Naive thymus-derived CD4-positive, alpha-beta T cell (primary cell): ENCODE data around the gene EXOC6. TPM values are rescaled to one million over a fixed set of nuclear protein-coding genes. Genes with fewer than 3 reads are reported as not detected.
"Not testable (repeated sequence)": the region's sequence is repeated elsewhere in the genome, so short reads cannot be mapped to it uniquely, and the experiment has no call there.

Source experiments
- ATAC-seq: fragments of 150-1000 bp; cut with Tn5 transposase; 2 replicates; pipeline ENCODE4 v1.10.0; 2021; ENCODE audit warnings: mild to moderate bottlenecking, moderate library complexity
- CTCF ChIA-PET: fragments of 350-600 bp; sonication (Branson Sonifier 250); formaldehyde crosslinking; loops from one replicate; lab custom pipeline; 2021; ENCODE audit warnings: antibody characterized with exemption; lab: Charles Lee
- POLR2A ChIA-PET: fragments of 350-600 bp; sonication (Branson Sonifier 250); formaldehyde crosslinking; loops from one replicate; lab custom pipeline; 2021; ENCODE audit warnings: antibody characterized with exemption, inconsistent platforms; lab: Charles Lee
- DNase-seq, 9 donors: peaks; one replicate each; pipeline versions ENCODE4 v3.0.0 to v3.0.0-alpha.2; 2020 to 2022; ENCODE audit warnings: mixed read lengths in 1 of 9
- H3K27ac ChIP-seq: one replicate; pipeline ENCODE4 v1.7.0; 2013; ENCODE audit warnings: mild to moderate bottlenecking, low read depth, low read length, moderate library complexity
- H3K27me3 ChIP-seq, 2 donors: one replicate each; pipeline ENCODE4 v1.7.0; 2013; ENCODE audit warnings: low read length in 2 of 2, mild to moderate bottlenecking in 2 of 2, moderate library complexity in 2 of 2; ENCODE audit not compliant: control insufficient read depth in 2 of 2, insufficient read depth in 2 of 2
- H3K36me3 ChIP-seq, 3 experiments: 1 replicate in 2 of 3; 2 replicates in 1 of 3; pipeline ENCODE4 v1.7.0; 2013; ENCODE audit warnings: low read length in 3 of 3, mild to moderate bottlenecking in 3 of 3, moderate library complexity in 1 of 3; ENCODE audit not compliant: insufficient read depth in 3 of 3, control insufficient read depth in 2 of 3
- H3K4me1 ChIP-seq, 2 donors: one replicate each; pipeline ENCODE4 v1.7.0; 2013; ENCODE audit warnings: low read length in 2 of 2, mild to moderate bottlenecking in 2 of 2, moderate library complexity in 1 of 2; ENCODE audit not compliant: control insufficient read depth in 2 of 2, insufficient read depth in 2 of 2
- H3K4me3 ChIP-seq: 2 replicates; pipeline ENCODE4 v1.7.0; 2013; ENCODE audit warnings: mild to moderate bottlenecking, low read length
- H3K9me3 ChIP-seq, 3 experiments: 1 replicate in 2 of 3; 2 replicates in 1 of 3; pipeline ENCODE4 v1.7.0; 2013; ENCODE audit warnings: low read length in 3 of 3; ENCODE audit not compliant: control insufficient read depth in 2 of 3
- H3K27ac Mint-ChIP-seq, 9 donors: one replicate each; pipeline ENCODE4 v1.8.0; 2020 to 2022; ENCODE audit warnings: mixed read lengths in 9 of 9, mild to moderate bottlenecking in 8 of 9, moderate library complexity in 5 of 9, inconsistent platforms in 2 of 9
- H3K27me3 Mint-ChIP-seq, 5 donors: one replicate each; pipeline ENCODE4 v1.8.0; 2021 to 2022; ENCODE audit warnings: mixed read lengths in 5 of 5, mild to moderate bottlenecking in 1 of 5
- H3K36me3 Mint-ChIP-seq, 5 donors: one replicate each; pipeline ENCODE4 v1.8.0; 2020 to 2022; ENCODE audit warnings: mixed read lengths in 5 of 5, mild to moderate bottlenecking in 3 of 5, inconsistent platforms in 1 of 5
- H3K4me1 Mint-ChIP-seq, 7 donors: one replicate each; pipeline ENCODE4 v1.8.0; 2020 to 2022; ENCODE audit warnings: mixed read lengths in 7 of 7, mild to moderate bottlenecking in 3 of 7, inconsistent platforms in 1 of 7
- H3K4me3 Mint-ChIP-seq, 10 donors: one replicate each; pipeline ENCODE4 v1.8.0; 2020 to 2022; ENCODE audit warnings: mild to moderate bottlenecking in 10 of 10, mixed read lengths in 10 of 10, moderate library complexity in 6 of 10, inconsistent platforms in 2 of 10
- H3K9me3 Mint-ChIP-seq, 11 donors: one replicate each; pipeline ENCODE4 v1.8.0; 2020 to 2022; ENCODE audit warnings: mixed read lengths in 11 of 11, mild to moderate bottlenecking in 4 of 11, inconsistent platforms in 1 of 11, moderate library complexity in 1 of 11
- intact Hi-C, 2 donors: fragments of 100-400 bp; cut with micrococcal nuclease; formaldehyde crosslinking; loops; one replicate each; pipeline ENCODE4 v1.15.1; 2023
- polyA plus RNA-seq, 2 donors: library from polyadenylated mRNA; unstranded; fragments of 300-500 nt; fragmentation: Illumina TruSeq; gene quantifications; one replicate each; pipeline ENCODE4 v1.2.3, GENCODE V29; 2021
- total RNA-seq, 6 experiments: library from RNA in 5 of 6; stranded (reverse) in 5 of 6; gene quantifications; 1 replicate in 5 of 6; 2 replicates in 1 of 6; pipeline ENCODE4 v1.2.3 and lab custom pipeline; 2021 to 2026

Gene EXOC6
- total and polyA plus RNA-seq, 7 experiments from 2014 or later = 5.8 to 12.1 (median 9.8) TPM

- ChIA-PET POLR2A (no interaction called here), CTCF (no interaction called here)
- peaks cover 0 to 5% (median 0%) of the 10 kb centered on the region in 7 donors for H3K4me1 Mint-ChIP-seq
- Histone ChIP-seq H3K27ac (no peak overlapping the region), H3K27me3 (no peaks in the 10 kb centered on the region), H3K4me3 (no peak overlapping the region), H3K4me1 (no peaks in the 10 kb centered on the region), H3K9me3 (no peaks in the 10 kb centered on the region), H3K36me3 (no peaks in the 10 kb centered on the region)
- peaks cover 0 to 3% (median 0%) of the 10 kb centered on the region in 5 donors for H3K27me3 Mint-ChIP-seq
- H3K27ac Mint-ChIP-seq = no peak overlapping the region
- no peaks in the 10 kb centered on the region for H3K36me3 Mint-ChIP-seq
- no peak overlapping the region for H3K4me3 Mint-ChIP-seq
- no peak for ATAC-seq
- peaks cover 0 to 4% (median 0%) of the 10 kb centered on the region in 11 donors for H3K9me3 Mint-ChIP-seq
- intact Hi-C loops = no loop called here
- DNase-seq = no peak
Measured at GRCh38 chr10:93096901-93097300, 248.6 kb downstream of the EXOC6 start.

GRCh38 chr10:93097386-93097785 is 249.1 kb downstream of the EXOC6 start:
- Mint-ChIP-seq H3K4me1 (peaks cover 0 to 5% (median 0%) of the 10 kb centered on the region in 7 donors), H3K27ac (no peak overlapping the region), H3K9me3 (peaks cover 0 to 4% (median 0%) of the 10 kb centered on the region in 11 donors), H3K27me3 (peaks cover 0 to 3% (median 0%) of the 10 kb centered on the region in 5 donors), H3K36me3 (no peaks in the 10 kb centered on the region), H3K4me3 (no peak overlapping the region)
- DNase-seq (no peak), ATAC-seq (no peak)
- H3K36me3 ChIP-seq = no peaks in the 10 kb centered on the region
- H3K4me1 ChIP-seq = no peaks in the 10 kb centered on the region
- H3K27ac ChIP-seq = no peak overlapping the region
- intact Hi-C loops = no loop called here
- H3K9me3 ChIP-seq = no peaks in the 10 kb centered on the region
- CTCF ChIA-PET = no interaction called here
- H3K27me3 ChIP-seq = no peaks in the 10 kb centered on the region
- no peak overlapping the region for H3K4me3 ChIP-seq
- POLR2A ChIA-PET = no interaction called here

GRCh38 chr10:93098816-93099215 is 250.5 kb downstream of the EXOC6 start:
- Mint-ChIP-seq H3K27ac (no peak overlapping the region), H3K9me3 (peaks cover 0 to 10% (median 1%) of the 10 kb centered on the region in 11 donors), H3K4me3 (no peak overlapping the region), H3K36me3 (peaks cover 0 to 4% (median 0%) of the 10 kb centered on the region in 5 donors), H3K27me3 (peaks cover 0 to 8% (median 2%) of the 10 kb centered on the region in 5 donors), H3K4me1 (peaks cover 0 to 3% (median 0%) of the 10 kb centered on the region in 7 donors)
- no peaks in the 10 kb centered on the region for H3K4me1 ChIP-seq
- POLR2A ChIA-PET = no interaction called here
- H3K9me3 ChIP-seq = no peaks in the 10 kb centered on the region
- H3K27ac ChIP-seq = no peak overlapping the region
- ATAC-seq (no peak), DNase-seq (no peak)
- CTCF ChIA-PET = no interaction called here
- H3K36me3 ChIP-seq = no peaks in the 10 kb centered on the region
- no peaks in the 10 kb centered on the region for H3K27me3 ChIP-seq
- no peak overlapping the region for H3K4me3 ChIP-seq
- intact Hi-C loops = no loop called here

GRCh38 chr10:93099670-93100069 is 251.3 kb downstream of the EXOC6 start:
- H3K4me3 ChIP-seq = no peak overlapping the region
- intact Hi-C loops = no loop called here
- ChIA-PET POLR2A (no interaction called here), CTCF (no interaction called here)
- DNase-seq (no peak), ATAC-seq (no peak)
- H3K4me1 ChIP-seq = no peaks in the 10 kb centered on the region
- no peaks in the 10 kb centered on the region for H3K27me3 ChIP-seq
- no peaks in the 10 kb centered on the region for H3K9me3 ChIP-seq
- H3K36me3 ChIP-seq = no peaks in the 10 kb centered on the region
- peaks cover 0 to 18% (median 5%) of the 10 kb centered on the region in 11 donors for H3K9me3 Mint-ChIP-seq
- H3K27ac ChIP-seq = no peak overlapping the region
- no peaks in the 10 kb centered on the region for H3K4me1 Mint-ChIP-seq
- peaks cover 0 to 6% (median 0%) of the 10 kb centered on the region in 5 donors for H3K36me3 Mint-ChIP-seq
- no peak overlapping the region for H3K4me3 Mint-ChIP-seq
- H3K27ac Mint-ChIP-seq = no peak overlapping the region
- H3K27me3 Mint-ChIP-seq = peaks cover 0 to 11% (median 4%) of the 10 kb centered on the region in 5 donors

GRCh38 chr10:93101148-93101547 is 252.8 kb downstream of the EXOC6 start:
- ATAC-seq, H3K27ac ChIP-seq, intact Hi-C loops, H3K4me1 ChIP-seq, H3K27ac Mint-ChIP-seq, H3K4me3 Mint-ChIP-seq, H3K4me3 ChIP-seq, H3K36me3 Mint-ChIP-seq, CTCF ChIA-PET, H3K4me1 Mint-ChIP-seq, DNase-seq, H3K9me3 ChIP-seq, H3K27me3 ChIP-seq, POLR2A ChIA-PET, H3K36me3 ChIP-seq: not testable (repeated sequence)
- peaks cover 0 to 20% (median 5%) of the 10 kb centered on the region in 11 donors for H3K9me3 Mint-ChIP-seq
- peaks cover 0 to 11% (median 4%) of the 10 kb centered on the region in 5 donors for H3K27me3 Mint-ChIP-seq

GRCh38 chr10:93103953-93104352 is 255.6 kb downstream of the EXOC6 start:
- peaks cover 0 to 6% (median 0%) of the 10 kb centered on the region in 5 donors for H3K36me3 Mint-ChIP-seq
- no peak overlapping the region for H3K4me3 Mint-ChIP-seq
- H3K27ac Mint-ChIP-seq = no peak overlapping the region
- Histone ChIP-seq H3K36me3 (no peaks in the 10 kb centered on the region), H3K9me3 (no peaks in the 10 kb centered on the region), H3K27ac (no peak overlapping the region), H3K4me1 (no peaks in the 10 kb centered on the region), H3K4me3 (no peak overlapping the region), H3K27me3 (no peaks in the 10 kb centered on the region)
- no peaks in the 10 kb centered on the region for H3K4me1 Mint-ChIP-seq
- H3K27me3 Mint-ChIP-seq = peaks cover 0 to 11% (median 4%) of the 10 kb centered on the region in 5 donors
- peaks cover 0 to 20% (median 5%) of the 10 kb centered on the region in 11 donors for H3K9me3 Mint-ChIP-seq
- ATAC-seq = no peak
- intact Hi-C loops = no loop called here
- ChIA-PET POLR2A (no interaction called here), CTCF (no interaction called here)
- no peak for DNase-seq

- ChIA-PET POLR2A (interaction anchor here (0.6 kb wide), 1 partner anchor 178 kb away, joined by 5 read pairs; no protein-coding TSS in a partner anchor), CTCF (interaction anchor here (0.7 to 1.0 kb wide), 2 partner anchors 9 to 181 kb away, joined by 3 read pairs; no protein-coding TSS in a partner anchor)
- no peak overlapping the region for H3K4me3 Mint-ChIP-seq
- peak overlapping the region in 1 of 9 donors; percentile 23 for H3K27ac Mint-ChIP-seq
- H3K36me3 Mint-ChIP-seq = peaks cover 0 to 6% (median 0%) of the 10 kb centered on the region in 5 donors
- Histone ChIP-seq H3K9me3 (no peaks in the 10 kb centered on the region), H3K27me3 (no peaks in the 10 kb centered on the region), H3K27ac (no peak overlapping the region), H3K36me3 (no peaks in the 10 kb centered on the region), H3K4me3 (no peak overlapping the region), H3K4me1 (no peaks in the 10 kb centered on the region)
- peaks cover 0 to 20% (median 5%) of the 10 kb centered on the region in 11 donors for H3K9me3 Mint-ChIP-seq
- intact Hi-C loops = no loop called here
- H3K27me3 Mint-ChIP-seq = peaks cover 0 to 11% (median 4%) of the 10 kb centered on the region in 5 donors
- DNase-seq (no peak), ATAC-seq (no peak)
- no peaks in the 10 kb centered on the region for H3K4me1 Mint-ChIP-seq
Measured at GRCh38 chr10:93106631-93107072, 258.3 kb downstream of the EXOC6 start.
